Osteocyte (in vitro differentiated cells): ENCODE data around the gene NFIC. TPM values are rescaled to one million over a fixed set of nuclear protein-coding genes. Genes with fewer than 3 reads are reported as not detected.

Experiments used
- DNase-seq: peaks from one replicate; pipeline ENCODE4 v3.0.0; 2021; ENCODE audit warnings: mixed read lengths; ENCODE audit not compliant: unreplicated experiment; ENCODE audit errors: extremely low spot score
- H3K27ac Mint-ChIP-seq: one replicate; pipeline ENCODE4 v1.8.0; 2021; ENCODE audit warnings: mild to moderate bottlenecking, mixed read lengths; ENCODE audit not compliant: unreplicated experiment
- H3K27me3 Mint-ChIP-seq: one replicate; pipeline ENCODE4 v1.8.0; 2021; ENCODE audit warnings: mixed read lengths; ENCODE audit not compliant: unreplicated experiment
- H3K36me3 Mint-ChIP-seq: one replicate; pipeline ENCODE4 v1.8.0; 2021; ENCODE audit warnings: mixed read lengths; ENCODE audit not compliant: unreplicated experiment
- H3K4me1 Mint-ChIP-seq: one replicate; pipeline ENCODE4 v1.8.0; 2021; ENCODE audit warnings: mixed read lengths; ENCODE audit not compliant: unreplicated experiment
- H3K4me3 Mint-ChIP-seq: one replicate; pipeline ENCODE4 v1.8.0; 2021; ENCODE audit warnings: mild to moderate bottlenecking, moderate library complexity, mixed read lengths; ENCODE audit not compliant: unreplicated experiment
- H3K9me3 Mint-ChIP-seq: one replicate; pipeline ENCODE4 v1.8.0; 2021; ENCODE audit warnings: mixed read lengths; ENCODE audit not compliant: unreplicated experiment
- total RNA-seq: library from RNA; stranded (reverse); gene quantifications from 2 replicates; pipeline ENCODE4 v1.2.1, GENCODE V29; 2021
- TF ChIP-seq, protein P1 (sequence below): fragments of 200-600 bp; sonication (generic); IDR thresholded peaks from 2 replicates; pipeline ENCODE4 v1.5.0; 2021; ENCODE audit warnings: antibody characterized with exemption, mild to moderate bottlenecking, moderate library complexity

NFIC gene
- total RNA-seq, 1 donor from 2014 or later: 63.8 TPM

DNA sequence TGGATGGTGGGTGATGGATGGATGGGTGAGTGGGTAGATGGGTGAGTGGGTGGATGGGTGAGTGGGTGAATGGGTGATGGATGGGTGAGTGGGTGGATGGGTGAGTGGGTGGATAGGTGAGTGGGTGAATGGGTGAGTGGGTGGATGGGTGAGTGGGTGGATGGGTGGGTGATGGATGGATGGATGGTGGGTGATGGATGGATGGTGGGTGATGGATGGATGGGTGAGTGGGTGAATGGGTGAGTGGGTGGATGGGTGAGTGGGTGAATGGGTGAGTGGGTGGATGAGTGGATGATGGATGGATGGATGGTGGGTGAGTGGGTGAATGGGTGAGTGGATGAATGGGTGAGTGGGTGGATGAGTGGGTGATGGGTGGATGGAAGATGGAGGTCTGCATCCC lies 111.1 kb downstream of the NFIC start:
- no peak overlapping the region for H3K4me3 Mint-ChIP-seq

DNA sequence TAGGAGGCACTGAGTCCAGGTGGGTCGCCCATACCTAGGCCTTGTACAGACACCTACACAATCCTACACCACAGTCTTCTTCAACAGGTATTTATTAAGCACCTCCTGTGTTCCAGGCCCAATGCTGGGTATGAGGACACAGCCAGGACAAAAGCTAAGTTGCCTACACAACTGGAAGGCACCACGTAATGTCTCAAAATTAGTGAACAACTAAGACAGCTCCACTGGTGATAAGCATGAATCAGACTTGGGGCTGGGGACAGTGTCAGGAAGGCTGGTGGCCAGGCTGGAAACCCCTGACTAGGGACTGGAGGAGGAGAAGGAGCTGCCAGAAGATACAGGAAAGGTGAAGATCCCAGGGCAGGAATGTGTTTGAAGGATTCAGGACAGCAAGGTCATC lies 111.6 kb downstream of the NFIC start:
- H3K9me3 Mint-ChIP-seq: no peaks in the 10 kb centered on the region
- H3K4me3 Mint-ChIP-seq: no peak overlapping the region
- peaks cover 9% of the 10 kb centered on the region for H3K27me3 Mint-ChIP-seq
- no peaks in the 10 kb centered on the region for H3K36me3 Mint-ChIP-seq
- no peak for DNase-seq
- no peak overlapping the region for H3K27ac Mint-ChIP-seq
- TF ChIP-seq, protein P1, sequence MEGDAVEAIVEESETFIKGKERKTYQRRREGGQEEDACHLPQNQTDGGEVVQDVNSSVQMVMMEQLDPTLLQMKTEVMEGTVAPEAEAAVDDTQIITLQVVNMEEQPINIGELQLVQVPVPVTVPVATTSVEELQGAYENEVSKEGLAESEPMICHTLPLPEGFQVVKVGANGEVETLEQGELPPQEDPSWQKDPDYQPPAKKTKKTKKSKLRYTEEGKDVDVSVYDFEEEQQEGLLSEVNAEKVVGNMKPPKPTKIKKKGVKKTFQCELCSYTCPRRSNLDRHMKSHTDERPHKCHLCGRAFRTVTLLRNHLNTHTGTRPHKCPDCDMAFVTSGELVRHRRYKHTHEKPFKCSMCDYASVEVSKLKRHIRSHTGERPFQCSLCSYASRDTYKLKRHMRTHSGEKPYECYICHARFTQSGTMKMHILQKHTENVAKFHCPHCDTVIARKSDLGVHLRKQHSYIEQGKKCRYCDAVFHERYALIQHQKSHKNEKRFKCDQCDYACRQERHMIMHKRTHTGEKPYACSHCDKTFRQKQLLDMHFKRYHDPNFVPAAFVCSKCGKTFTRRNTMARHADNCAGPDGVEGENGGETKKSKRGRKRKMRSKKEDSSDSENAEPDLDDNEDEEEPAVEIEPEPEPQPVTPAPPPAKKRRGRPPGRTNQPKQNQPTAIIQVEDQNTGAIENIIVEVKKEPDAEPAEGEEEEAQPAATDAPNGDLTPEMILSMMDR: no peak
- no peaks in the 10 kb centered on the region for H3K4me1 Mint-ChIP-seq

More for the DNA sequence above, 111.1 kb downstream of the NFIC start:
- H3K27ac Mint-ChIP-seq: no peak overlapping the region
- peaks cover 9% of the 10 kb centered on the region for H3K27me3 Mint-ChIP-seq
- no peak for DNase-seq
- no peaks in the 10 kb centered on the region for H3K36me3 Mint-ChIP-seq
- H3K9me3 Mint-ChIP-seq: no peaks in the 10 kb centered on the region
- TF ChIP-seq, protein P1: no peak
- no peaks in the 10 kb centered on the region for H3K4me1 Mint-ChIP-seq

GRCh38 chr19:3478409-3479176 lies 112.2 kb downstream of the NFIC start:
- Mint-ChIP-seq H3K36me3 (no peaks in the 10 kb centered on the region), H3K27ac (no peak overlapping the region), H3K4me3 (no peak overlapping the region), H3K9me3 (no peaks in the 10 kb centered on the region), H3K4me1 (no peaks in the 10 kb centered on the region), H3K27me3 (peaks cover 9% of the 10 kb centered on the region)
- no peak for DNase-seq
- TF ChIP-seq, protein P1: no peak

GRCh38 chr19:3479177-3479833 lies 112.9 kb downstream of the NFIC start:
- Mint-ChIP-seq H3K36me3 (no peaks in the 10 kb centered on the region), H3K9me3 (no peaks in the 10 kb centered on the region), H3K27me3 (peaks cover 9% of the 10 kb centered on the region), H3K4me1 (no peaks in the 10 kb centered on the region), H3K4me3 (no peak overlapping the region), H3K27ac (no peak overlapping the region)
- no peak for DNase-seq
- TF ChIP-seq, protein P1: no peak

GRCh38 chr19:3479834-3480215 lies 113.4 kb downstream of the NFIC start:
- TF ChIP-seq, protein P1: no peak
- Mint-ChIP-seq H3K4me3 (no peak overlapping the region), H3K9me3 (no peaks in the 10 kb centered on the region), H3K27ac (no peak overlapping the region), H3K4me1 (no peaks in the 10 kb centered on the region), H3K36me3 (no peaks in the 10 kb centered on the region), H3K27me3 (peaks cover 9% of the 10 kb centered on the region)
- no peak for DNase-seq
